Stimulated activated CD8-positive, alpha-beta memory T cell treated with anti-CD3 and anti-CD28 coated beads, Interleukin-15, amount 100 ng/mL, for 4 hours (primary cell): ENCODE data around the gene SYT8.

ENCODE experiments used
- DNase-seq, 2 donors: peaks; one replicate each; pipeline ENCODE4 v3.0.0-alpha.2; 2020; ENCODE audit warnings: low read depth in 2 of 2

SYT8 gene

DNA sequence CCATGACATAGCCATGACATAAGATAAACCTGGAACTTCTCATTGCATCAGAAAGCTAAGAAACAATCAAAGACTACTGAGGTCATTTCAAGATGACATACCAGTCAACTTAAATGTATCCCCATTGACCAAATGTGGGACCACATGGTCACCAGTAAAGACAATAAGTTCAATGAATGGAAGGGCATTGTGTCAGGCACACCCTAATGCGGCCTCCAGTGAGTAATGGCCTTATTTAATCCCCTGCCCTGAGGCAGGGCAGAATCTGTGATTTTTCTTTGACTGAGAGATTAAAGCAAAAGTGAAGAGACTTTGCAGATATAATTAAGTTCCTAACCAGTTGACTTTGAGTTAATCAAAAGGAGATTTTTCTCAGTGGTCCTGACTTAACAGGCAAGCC lies 17.3 kb upstream of the SYT8 start:
- DNase-seq: no peak

DNA sequence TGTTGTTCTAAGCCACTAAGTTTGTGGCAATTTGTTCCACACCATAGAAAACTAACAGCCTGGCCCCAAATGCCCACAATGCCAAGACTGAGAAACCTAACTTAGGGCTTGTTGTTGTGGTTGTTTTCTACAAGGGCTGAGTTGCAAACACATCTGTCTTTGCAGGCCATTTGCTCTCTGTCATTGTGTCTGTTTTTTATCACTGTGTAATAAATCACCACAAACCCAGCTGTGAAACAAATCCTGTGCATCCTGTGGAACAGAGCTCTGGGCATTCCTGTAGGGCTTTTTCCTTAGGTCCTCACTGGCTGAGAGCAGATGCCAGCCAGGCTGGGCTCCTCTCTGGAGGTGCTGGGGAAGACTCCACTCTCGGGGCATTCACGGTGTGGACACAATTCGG lies 15.7 kb upstream of the SYT8 start:
- no peak for DNase-seq

DNA sequence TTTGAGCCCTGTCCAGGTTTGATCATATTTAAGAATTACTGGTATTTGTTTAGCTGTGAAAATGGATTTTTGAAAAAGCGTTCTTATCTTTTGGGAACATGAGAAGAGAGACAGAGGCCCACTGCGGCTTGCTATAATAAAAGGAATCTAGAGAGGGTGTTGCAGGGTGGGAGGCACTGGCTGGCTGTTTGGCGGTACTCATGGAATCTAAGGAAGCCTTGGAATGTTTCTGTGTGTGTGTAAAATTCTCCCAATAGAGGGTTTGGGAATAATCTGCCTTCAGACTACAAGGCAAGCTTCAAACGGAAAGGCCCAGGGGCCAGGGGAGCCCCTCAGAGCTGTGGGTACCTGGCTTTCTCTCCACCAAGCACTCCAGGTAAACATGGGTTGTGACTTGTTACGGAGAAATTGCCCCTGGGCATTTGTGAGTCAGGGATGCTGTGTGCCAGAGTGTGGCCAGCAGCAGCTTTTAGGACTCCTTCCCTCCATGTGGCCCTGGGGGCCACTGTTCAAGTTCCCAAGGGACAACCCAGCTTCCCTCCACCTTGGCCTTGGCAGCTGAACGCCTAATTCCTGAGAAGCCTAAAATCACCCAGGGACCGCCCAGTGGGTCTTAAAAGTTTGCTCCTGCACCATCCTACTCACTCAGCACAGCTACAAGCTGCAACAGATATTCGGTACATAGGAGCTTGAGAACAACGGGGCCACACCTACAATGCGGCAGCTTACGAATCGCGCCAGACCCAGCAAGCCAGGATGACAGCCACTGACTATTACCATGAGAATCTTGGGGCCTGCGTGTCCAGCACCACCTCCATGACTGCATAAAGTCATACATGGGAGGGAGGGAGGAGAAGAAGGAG lies 14.1 kb upstream of the SYT8 start:
- DNase-seq: no peak

DNA sequence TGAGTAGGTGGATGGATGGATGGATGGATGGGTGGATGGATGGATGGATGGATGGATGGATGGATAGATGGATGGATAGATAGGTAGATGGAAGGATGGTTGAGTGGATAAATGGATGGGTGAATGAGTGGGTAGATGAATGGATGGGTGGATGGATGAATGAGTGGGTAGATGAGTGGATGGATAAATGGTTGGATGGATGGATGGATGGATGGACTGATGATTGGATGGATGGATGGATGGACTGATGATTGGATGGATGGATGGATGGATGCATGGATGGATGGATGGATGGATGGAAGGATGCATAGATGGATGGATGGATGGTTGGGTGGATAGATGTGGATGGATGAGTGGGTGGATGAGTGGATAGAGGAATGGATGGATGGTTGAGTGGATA lies 13.2 kb upstream of the SYT8 start:
- DNase-seq: no peak

DNA sequence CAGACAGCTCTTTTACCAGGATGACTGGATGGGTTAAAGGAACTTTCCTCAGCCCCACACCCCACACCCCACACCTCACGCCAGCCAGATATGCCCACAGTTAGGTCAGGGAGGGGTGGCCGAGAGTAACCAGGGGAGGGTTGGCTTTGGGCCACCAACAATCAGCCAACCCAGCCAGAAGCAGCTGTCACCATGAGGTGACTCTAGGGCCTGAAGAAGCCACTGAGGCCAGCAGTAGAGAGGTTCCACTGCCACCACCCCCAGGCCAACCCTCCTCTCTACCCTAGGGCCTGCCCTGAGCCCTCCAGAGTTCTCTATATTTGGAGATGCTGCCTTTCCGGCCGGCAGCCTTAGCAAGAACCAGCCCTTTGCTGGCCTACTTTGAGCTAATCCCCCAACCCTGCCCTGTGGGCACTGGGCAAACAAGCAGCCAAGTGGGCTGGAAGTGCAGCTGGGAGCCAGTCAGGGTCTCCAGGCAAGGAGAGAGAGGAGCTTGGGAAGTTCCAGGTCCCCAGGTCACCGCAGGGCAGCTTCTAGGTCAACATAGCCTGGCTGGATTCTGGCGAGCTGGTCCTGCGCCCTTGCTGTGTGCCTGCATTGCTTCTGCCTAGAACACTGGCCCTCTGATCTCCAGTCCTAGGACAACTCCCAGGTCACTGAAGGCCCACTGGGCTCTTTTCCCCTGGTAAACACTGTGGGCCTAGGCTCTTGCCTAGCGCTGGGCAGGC lies 12.0 kb upstream of the SYT8 start:
- DNase-seq: no peak

DNA sequence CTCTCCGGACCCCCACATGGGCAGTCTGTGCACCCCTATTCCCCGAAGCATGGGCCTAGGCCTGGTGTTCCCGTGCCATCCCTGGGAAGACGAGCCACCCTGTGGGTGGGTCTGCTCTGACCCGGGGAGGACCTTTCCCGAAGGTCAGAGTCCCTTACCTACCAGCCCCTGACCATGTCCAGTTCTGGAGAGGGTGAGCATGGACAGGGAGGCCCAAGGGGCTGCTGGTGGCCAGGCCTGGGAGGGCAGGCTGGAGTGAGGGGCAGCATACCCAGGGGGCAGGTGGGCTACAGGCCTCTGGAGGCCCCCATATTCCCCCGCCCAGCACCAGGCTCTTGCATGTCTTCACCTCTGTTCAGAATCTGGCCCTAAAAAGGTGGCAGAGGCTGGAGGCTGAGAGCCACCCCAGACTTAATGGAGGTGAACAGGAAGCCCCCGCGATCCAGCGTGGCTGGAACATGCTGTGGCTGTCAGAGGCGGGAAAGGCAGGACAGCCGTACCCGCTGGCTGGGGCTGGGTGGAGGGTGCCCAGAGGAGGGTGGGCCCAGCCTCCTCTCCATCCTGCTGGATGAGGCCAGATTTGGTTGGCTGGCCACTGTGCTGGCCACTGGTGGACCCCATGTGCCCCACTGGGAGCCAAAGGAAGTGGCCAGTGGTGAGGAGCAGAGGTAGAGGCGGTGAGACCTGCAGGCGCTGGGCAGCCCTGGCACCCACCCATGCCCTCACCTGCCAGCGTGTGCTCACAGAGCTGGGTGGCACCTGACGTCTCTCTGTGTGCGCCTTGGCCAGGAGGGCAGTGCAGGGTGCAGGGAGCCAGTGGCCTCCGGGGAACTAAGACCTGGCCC lies 11.2 kb upstream of the SYT8 start:
- DNase-seq: no peak

DNA sequence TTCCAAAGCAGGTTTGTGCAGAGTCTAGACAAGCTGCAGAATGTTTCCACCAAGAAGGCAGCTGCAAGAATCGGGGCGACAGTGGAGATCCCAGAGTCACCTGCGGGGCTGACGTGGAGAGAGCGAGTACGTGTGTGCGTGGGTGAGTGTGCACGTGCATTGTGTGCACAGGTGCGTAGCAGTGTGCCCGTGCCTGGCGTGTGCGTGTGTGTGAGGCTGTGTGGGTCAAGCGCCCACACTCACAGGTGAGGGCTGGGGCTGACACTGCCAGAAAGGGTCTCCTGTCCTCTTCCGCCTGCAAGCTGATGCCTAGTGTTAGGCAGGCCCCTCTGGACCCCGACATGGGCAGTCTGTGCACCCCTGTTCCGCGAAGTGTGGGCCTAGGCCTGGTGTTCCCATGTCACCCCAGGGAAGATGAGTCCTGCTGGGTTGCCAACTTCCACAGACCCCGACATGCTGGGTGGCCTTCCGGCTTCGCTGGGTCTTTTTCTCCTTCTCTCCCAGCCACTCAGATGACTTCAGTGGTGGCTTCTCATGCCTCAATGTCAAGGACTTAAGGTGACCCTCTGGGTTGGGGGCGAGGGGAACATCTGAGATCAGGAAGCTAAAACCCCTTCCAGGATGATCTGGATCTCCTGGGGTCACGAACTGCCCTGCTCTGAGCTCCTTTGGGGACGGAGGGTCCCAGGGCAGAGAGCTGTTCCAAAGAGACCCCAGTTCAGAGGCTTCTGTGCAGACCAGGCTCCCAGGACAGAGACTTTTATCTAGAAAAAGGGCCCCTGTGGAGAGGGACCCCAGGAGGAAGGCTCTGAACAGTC lies 10.4 kb upstream of the SYT8 start:
- DNase-seq: no peak

DNA sequence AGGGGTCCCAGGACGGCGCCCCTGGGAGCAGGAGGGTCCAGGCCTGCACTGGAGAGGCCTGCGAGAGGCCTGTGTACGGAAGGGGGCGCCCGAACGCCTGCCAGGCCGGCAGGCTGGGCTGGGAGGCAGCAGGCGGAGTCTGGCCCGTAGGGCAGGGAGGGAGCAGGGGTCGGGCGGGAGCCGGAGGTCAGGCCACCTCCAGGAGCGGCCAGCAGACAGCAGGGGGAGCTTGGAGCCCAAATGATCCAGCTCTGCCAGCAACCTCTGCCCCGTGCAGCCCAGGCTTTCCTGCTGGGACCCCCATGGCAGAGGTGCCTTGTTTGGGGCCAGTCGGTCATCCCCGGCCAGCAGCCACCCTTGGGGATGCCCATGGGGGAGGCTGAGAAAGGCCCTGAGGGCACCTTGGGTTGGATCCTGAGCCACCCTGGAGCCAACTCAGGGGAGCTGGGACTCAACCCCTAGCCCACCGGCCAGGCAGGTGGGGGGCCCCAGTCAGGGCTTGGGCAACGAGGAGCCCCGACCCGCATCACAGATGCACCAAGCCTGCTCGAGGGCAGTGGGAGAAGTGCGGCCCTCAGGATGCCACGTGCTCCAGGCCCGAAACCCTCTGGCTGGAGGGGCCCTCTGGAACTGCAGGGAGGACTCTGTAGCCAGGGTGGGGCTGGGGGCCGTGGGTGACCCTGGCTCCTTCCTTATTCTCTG lies 9.6 kb upstream of the SYT8 start:
- DNase-seq: no peak

DNA sequence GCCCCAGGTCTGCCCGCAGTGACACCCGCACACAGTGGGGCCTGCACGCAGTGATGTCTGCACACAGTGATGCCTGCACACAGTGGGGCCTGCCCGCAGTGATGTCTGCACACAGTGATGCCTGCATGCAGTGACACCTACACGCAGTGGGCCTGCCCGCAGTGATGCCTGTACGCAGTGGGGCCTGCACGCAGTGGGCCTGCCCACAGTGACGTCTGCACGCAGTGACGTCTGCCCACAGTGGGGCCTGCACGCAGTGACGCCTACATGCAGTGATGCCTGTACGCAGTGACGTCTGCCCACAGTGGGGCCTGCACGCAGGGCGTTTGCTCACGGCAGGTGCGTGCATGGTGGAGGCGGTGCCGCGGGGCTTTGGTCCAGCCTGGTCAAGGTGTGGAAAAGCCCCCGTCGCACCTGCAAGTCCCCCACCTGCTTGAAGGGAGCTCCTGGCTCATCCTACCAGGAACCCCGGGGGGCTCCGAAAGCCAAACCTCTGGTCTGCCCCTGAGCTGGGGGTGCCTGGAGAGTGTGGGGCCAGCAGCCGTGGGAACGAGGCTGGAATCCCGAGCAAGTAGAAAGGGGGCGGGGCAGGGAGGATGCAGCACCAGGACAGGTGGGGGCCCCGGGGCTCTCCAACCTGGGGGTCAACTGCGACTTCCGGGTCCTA lies 8.9 kb upstream of the SYT8 start:
- DNase-seq: no peak

DNA sequence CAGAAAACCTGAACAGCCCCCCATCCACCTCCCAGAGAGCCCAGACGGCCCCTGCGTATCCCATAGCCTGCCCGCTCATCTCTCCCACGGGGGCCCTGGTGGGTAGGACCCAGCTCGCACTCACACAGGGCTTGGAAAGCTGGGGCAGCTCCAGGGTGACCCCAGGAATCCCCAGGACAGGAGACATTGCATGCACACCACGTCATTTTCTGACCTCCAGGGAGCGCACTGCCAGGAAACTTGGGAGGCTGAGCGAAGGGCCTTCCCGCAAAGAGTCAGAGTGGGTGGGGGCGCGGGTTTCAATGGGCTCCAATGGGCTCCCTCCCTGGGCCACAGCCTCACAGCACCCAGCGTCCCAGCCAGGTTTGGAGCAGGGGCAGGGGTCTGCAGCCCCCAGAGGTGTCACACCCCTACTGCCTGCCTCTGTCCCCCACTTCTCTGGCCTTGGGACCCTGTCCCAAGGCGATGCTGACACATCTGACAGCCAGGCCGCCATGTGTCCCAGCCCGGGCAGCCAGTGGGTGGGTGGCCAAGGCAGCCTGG lies 8.2 kb upstream of the SYT8 start:
- DNase-seq: no peak

DNA sequence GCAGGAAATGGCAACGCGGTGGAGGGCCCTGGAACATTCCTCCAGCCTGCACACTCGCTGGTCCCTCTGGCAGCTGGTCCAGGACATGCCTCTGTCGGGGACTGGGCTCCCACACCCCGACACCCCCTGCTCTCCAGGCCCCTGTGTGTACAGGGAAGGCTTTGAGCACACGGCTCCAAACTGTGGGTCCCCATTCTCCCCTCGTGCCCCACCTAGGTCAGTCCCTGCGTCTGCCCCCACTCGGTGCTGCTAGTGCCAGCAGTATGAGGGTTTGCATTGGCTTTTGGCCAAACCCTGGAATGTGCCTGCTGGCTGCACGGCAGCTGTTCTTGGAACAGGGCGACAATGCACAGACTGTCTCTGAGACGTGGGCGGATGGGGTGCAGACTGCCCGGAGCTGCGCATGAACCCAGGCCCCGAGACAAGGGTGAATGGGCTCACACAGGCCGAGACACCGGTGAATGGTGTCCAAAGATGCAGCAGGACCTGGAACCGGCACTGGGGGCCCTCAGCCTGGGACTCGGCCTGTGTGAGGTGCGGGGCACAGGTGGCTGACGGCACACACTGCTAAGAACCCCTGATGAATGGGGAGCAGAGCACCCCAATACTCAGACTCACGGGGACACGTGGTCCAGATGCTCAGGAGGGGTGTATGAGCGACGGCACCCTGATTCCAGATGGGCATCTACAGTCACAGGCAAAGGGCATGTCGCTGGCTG lies 7.5 kb upstream of the SYT8 start:
- DNase-seq: no peak

DNA sequence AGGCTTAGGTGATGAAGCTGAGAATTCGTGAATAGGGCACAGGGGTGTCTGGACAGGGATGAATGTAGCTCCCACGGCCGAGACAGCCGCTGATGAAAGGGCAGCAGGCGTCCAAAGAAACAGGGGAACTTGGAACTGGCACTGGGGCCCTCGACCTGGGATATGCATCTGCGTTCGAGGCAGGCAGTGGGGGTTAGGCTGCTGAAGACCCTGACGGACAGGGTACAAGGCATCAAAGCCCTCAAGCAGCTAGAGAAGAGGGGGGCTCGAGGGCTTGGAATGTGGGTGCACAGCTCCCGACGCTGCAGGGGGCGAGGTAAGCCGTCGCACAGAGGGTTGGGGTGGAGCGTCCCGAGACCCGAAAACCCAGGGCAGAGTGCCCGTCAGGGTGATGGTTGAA lies 6.9 kb upstream of the SYT8 start:
- DNase-seq: no peak

DNA sequence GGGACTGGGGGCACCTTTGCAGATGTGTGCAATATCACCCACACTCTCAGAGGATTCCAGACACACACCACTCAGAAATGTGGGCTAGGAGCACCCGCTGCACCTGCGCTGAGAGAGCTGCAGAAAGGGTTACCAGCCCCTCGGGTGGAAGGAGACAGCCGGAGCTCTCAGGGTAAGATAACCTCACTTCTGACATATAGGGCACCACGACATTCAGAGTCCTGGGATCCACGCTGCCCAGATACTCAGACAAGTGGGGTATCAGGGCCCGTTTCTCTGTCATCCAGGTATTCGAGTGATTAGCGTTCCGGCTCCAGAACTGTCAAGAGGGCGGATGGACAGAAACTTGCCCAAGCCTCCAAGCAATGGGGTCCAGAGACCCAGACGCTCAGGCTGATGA lies 6.2 kb upstream of the SYT8 start:
- no peak for DNase-seq

DNA sequence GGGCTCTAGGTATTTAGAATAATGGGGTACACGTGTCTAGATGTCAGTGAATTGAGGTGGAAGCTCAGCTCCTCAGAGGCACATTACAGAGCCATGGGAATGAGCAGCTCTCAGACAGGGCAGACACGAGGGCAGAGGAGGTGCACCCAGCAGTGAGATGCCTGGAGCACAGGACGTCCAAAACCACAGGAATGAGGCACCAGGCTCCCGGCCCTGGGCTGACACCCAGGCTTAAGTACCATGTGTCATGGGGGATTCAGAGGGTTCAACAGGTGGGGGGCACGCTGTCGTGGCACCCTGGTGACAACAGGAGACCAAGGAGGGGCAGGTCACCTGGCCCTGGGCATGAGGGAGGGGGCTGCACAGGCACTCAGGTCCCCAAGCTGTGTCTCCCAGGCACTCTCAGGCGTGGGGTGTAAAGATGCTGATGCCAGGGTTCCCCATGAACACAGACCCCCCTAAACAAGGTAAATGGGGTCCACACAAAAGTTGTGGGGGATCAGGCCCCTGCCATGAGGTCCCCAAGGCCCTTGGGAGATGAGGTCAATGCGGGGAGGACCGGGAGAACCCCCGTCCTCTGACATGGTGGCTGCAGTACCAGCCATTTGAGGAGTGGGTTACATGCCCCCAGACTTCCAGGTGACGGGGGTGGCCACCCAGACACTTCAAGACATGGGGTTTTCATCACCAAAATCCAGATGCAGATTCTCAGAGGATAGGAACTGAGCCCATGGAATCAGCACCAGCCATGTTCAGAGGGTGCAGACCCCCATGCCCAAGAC lies 5.6 kb upstream of the SYT8 start:
- DNase-seq: no peak

DNA sequence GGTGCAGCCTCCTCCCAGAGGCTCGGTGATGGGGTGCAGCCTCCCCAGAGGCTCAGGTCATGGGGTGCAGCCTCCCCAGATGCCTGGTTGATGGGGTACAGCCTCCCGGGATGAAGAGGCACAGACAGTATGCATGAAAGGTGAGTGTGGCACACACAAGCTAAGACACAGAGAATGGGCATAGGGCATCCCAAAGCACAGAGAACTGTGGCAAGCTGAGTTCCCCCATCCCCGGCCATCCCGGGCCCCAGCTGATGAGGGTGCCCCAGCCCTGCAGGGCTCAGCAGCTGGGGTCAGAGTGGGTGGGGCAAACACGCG lies 4.8 kb upstream of the SYT8 start:
- DNase-seq: no peak

DNA sequence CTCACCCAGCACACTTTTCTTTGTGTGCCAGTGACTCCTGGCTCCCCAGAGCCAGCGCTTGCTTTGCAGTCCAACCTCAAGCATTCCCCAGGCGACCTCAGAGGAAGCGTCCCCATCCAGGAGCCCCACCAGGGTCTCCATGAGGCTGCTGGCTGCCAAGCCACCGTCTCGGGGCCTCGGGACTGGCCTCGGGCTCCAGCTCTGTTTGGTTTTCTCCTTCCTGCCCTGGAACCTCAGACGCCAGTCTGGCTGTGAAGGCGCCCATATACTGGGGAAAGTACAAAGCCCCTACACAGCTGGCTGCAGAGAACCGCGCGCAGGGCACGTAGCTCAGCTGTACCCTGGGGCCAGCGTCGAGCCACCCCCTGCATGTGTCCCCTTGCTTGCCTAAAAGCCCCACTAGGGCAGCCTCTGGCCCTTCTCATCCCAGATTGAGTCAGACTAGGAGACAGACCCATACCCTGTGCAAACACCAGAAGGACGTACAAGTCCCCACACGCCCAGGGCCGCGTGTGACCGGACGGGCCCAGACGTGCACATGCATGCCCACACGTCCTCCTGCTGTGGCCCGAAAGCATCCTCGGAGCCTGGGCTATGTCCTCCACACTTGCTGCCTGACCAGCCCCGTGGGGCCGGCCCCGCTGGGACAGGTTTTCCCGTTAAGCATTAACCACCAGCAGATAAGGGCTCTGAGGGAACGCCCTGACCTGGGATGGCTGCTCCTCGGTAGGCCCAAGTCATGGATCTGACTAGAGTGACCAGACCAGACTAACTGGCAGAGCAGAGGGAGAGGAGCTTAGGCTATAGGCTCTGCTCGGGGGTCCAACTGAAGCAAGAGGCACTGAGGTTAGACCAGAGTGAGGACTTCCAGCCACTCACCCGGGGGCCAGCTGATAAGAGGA lies 4.2 kb upstream of the SYT8 start:
- no peak for DNase-seq

DNA sequence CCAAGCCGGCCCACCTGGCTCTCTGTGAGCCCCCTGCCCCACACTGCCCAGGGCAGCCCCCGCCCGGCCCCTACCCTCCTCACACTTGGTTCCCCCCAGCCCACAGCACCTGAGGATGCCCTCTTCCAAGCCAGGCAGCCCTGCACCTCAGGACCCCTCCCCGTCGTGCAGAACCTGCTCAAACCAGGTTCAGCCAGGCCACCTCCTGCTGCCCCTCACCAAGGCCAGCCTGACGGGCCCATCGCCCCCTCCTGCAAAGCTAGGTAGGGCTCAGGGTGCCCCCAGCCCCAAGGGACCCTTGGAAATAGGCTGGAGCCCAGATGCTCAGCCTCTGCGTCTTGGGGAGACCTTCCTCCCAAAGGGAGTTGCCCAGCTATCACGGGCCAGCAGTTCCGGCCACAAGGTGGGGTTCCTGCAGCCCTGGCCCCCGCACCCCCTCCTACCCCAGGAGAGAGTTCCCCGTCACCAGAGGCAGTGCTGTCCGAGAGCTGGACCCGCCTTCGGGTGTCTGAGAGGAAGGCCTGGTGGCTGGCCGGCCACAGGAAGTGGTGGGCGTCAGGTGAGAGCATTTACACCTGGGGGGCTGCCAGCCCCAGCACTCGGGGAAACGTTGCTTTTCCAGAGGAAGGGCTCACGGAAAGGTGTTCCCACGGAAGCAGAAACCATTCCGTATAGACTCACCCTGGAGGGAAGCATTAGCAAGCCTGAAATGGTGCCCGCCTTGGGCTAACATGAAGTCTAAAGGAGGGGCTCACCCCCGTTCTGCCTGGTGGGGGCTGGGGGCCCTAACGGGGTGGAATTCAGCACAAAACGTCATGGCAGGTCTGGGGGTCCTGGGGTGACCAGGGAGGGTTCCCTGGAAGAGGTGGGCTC lies 3.2 kb upstream of the SYT8 start:
- DNase-seq: no peak
